CD4-positive, alpha-beta T cell treated with Interferon alpha-2 for 1 hour (primary cell): ENCODE measurements around the gene PDILT.

Experiments
- DNase-seq, 2 donors: peaks; one replicate each; pipeline ENCODE4 v3.0.0-alpha.2; 2020 to 2022

PDILT gene

DNA sequence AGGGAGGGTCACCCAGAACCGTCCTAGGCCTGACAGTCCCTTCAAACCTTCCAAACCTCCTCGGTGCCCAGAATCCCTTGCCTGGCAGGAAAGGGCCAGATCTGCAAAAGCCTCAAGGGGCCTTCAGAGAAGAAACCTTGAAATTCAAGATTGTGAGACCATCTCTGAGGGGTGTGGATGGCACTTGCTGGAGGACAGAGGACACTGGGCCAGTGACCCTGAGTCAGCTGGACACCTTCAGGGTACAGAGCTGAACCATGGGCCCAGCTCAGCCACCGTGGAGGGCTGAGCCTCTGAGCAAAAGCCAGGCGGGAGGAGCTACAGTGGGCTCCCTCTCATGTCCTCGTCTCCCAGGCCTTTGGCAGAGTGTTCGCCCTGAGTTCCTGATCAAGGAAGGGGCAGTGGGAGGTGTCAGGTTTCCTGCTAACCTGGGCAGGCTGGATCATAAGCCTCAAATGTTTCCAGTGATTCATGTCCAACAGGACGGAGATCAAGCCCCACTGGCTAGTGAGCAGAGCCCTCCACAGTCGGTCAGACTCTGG lies 3.0 kb downstream of the PDILT start:
- DNase-seq, result no peak

DNA sequence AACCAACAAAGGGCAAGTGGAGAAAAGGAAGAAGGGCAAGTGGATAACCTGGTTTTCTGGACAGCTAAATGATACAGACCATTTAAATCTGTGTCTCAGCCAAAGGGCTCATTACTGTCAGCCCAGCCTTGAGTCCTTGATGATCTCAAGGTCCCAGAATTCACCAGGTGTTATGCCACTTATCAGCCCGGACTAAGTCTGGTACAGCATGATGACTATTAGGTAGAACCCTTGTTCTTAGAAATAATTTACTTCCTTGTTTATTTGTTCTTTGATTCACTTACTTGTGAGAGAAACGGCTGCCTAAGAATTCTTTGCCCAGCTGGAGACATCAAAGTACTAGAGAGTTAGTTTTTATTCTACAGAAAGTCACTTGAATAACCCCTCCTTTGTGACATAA lies 3.5 kb downstream of the PDILT start:
- DNase-seq, result no peak

DNA sequence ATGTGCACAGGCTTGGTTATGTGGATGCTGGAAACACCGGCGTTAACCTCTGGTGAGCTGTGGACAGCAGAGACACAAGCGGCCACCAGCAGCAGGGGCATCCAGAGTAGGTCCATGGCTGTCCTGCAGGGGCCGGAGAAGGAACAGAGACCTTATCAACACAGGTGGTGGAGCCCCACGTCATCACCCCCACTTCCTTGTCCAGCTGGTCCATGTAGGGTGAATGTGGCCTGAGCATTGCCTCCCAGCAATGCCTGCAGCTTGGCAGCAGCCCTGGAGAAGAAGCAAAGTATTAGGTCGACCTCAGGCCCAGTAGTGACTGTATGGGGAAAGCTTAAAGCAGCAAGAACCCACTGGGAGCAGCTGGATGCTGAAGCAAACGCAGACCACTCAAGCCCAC lies 5.4 kb downstream of the PDILT start:
- DNase-seq, result no peak

DNA sequence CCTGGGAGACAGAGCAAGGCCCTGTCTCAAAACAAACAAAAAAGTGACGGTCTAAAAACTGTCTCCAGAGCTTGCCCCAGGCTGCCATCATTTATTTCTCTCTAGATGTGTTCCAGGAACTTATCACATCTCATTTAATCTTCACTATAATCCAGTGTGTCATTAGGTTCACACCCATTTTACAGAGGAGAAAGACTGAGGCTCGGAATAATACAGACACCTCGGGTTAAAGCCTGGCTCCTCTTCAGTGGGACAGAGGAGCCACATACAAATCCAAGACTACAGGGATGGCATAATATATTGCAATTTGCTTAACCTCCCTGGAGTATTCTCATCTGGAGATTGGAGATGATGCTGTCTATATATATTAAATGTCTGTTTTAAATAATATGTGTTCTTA lies 5.9 kb downstream of the PDILT start:
- no peak for DNase-seq

DNA sequence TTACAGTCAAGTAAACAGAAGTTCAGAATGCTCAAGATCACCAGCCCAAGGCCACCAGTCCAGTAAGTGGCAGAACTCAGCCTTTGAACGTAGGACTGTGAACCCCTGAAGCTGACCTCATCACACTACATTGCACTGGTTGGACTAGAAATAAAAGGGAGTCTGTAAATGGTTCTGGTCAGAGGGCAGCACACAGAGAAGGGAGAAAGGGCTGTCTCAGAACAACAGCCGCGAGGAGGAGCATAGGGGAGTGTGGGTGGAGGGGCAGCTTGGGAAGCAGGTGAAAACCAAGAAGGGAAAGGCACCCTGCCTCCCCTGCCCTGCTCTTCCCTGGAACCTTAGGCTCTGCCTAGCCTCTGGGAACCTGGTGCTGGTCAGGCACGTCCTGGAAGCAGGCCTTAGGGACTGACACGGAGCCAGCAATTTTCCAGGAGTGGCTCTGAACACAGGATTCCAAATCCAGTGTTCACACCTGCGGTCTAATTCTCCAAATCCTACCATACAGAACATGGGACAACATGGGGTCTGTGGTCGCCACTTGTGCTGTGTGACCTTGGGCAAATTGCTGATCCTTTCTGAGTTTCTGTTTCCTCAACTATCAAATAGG lies 7.0 kb downstream of the PDILT start:
- no peak for DNase-seq

DNA sequence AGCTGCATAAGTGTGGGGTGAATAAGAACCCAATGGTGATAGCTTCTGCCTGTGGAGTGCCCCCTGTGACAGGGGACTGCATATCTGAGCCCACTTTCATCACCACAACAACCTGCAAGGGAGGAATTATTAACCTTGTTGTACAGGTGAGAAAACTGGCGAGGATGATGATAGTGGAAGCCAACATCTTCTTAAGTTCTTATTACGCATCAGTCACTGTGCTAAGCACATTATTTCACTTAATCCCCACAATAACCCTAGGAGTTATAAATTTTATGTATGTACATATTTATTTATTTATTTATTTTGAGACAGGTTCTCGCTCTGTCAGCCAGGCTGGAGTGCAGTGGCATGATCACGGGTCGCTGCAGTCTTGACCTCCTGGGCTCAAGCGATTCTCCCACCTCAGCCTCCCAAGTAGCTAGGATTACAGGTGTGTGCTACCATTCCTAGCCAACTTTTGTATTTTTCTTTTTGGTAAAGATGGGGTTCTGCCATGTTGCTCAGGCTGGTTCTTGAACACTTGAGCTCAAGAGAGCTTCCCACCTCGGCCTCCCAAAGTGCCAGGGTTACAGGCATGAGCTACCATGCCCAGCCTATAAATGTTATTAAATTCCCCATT lies 7.6 kb downstream of the PDILT start:
- DNase-seq, result no peak

DNA sequence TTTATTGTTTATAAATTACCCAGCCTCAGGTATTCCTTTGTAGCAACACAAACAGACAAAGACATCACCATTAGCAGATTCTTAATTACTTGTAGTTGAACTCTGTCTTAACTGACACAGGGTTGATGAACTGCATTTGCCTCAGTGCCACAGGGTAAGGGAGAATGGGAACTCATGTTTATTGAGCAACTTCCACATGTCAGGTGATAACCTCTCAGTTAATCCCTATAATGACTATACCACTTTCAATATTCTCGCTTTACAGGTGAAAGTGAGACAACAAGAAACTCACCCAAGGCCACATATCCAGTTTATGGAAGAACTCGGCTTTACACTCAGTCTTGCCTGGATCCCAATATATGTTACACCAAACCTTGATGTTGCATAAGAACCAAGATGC lies 8.6 kb downstream of the PDILT start:
- no peak for DNase-seq

DNA sequence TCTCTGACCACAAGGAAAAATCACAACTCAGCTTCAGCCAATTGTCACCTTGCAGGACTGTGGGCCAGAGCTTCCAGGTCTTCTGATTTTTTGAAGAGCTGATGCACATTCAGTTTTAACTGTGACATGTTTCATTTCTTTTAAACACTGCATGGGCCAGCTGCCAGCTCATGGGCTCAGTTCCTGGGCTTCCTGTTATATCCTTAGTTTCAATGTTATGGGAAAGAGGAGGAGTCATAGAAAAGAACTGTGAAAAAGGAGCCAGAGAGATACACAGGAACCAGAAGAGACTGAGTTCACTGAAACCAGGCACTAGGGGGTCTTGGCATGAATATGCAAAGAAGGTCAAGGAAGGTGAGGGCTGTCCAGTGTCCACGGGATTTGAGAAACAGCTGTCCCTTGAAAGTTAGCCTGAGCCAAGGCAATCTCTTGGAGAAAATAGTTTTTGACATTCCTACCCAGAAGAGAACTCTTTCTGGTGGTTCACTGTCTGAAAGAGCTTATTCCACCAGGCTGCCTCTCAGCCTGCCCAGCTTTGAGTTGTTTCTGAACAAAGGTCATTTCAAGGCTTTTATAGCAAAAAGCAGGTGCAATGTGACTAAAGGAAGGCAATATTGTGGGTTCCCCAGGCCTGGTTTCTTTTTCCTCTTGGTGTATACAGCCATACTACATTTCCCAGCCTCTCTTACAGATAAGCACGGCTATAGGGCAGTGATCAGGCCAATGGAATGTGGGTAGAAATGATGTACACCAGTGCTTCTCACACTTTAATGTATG lies 10.5 kb downstream of the PDILT start:
- DNase-seq, result no peak

DNA sequence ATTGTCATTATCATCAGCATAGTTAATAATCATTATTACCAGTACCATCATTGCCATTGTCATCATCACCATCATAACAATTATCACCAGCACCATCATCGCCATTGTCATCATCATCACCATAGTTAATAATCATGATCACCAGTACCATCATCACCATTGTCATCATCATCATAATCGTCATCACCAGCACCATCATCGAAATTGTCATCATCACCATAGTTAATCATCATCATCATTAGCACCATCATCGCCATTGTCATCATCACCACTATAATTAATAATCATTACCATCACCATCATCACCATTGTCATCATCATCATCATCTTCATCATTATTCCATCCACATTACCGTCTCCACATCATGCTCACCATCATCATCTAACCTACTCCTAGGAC lies 13.5 kb downstream of the PDILT start:
- DNase-seq, result no peak

DNA sequence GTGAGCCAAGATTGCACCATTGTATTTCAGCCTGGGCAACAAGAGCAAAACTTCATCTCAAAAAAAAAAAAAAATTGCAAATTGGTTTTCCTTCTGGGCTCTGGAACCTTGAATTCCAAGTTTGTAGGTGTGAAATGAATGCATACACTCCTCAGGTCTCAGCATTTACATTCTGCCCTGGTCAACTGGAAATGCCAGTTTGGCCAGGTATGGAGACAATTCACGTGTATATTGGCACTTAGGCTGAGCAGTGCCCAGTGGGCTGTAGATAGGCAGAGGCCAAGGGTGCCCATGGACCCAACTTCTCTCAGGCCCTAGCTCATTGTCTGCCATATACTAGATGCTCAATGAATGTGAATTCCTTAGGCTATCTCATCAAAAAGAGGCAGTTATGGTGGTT lies 15.7 kb downstream of the PDILT start:
- DNase-seq, result no peak

DNA sequence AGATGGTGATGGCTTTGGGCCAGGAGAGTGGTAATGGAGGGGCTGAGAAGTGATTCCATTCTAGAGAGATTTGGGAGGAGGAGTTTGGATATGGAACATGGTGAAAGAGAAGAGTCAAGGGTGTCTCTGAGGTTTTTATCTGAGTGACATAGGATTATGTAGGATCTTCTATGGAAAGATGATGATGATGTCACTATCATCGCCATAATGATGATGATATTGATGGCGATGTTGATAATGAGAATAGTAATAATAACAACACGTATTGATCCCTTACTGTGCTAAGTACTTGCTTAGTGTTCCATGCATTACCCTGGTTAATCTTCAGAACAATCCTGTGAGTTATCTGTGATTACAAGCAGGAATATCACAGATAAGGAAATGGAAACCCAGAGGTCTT lies 16.6 kb downstream of the PDILT start:
- no peak for DNase-seq

DNA sequence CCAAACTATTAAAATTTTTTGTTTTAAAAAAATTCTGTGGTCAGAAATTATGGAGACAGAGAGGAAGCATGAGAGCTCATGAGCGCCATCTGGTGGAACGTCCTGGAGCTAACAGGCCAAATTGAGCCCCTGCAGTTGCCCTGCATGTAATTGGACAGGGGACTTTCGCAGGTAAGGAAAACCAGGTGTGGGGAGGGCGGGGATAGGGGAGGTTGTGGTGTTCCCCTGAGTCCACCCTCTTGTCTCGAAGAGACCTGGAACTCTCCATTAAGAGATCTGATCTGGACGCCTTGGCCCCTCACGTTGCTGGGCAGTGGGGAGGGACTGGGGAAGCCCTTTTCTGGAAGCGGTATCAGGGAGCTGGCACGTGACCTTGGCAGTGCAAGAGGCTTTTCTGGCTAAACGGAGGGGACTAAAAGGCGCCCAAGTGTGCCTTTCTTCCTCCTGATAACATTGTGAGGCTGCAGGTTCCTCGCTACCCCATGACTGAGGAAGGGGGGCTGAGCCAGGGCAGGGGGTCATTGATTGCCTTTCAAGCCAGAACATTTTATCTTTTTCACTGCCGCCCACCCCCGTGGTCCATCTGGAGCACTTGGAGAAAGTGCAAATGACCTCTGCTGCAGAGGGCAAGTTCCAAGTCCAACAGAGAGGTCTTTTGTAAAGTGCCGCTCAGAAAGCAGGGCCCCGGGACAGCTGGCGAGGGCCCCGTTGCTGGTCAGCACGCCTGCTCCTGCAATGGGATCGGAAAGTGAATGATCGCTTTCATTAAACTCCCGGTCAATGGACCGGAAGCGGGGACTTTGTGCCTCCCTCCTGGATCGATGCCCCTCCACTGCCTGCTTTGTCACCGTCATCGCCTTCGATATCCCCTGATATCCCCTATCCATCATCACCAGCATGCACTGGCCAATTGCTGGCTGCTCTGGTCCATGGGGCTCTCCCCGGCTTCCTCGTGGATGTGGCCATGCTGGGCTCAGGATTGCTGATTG lies 18.4 kb downstream of the PDILT start:
- DNase-seq, result peak; percentile 17 to 38

DNA sequence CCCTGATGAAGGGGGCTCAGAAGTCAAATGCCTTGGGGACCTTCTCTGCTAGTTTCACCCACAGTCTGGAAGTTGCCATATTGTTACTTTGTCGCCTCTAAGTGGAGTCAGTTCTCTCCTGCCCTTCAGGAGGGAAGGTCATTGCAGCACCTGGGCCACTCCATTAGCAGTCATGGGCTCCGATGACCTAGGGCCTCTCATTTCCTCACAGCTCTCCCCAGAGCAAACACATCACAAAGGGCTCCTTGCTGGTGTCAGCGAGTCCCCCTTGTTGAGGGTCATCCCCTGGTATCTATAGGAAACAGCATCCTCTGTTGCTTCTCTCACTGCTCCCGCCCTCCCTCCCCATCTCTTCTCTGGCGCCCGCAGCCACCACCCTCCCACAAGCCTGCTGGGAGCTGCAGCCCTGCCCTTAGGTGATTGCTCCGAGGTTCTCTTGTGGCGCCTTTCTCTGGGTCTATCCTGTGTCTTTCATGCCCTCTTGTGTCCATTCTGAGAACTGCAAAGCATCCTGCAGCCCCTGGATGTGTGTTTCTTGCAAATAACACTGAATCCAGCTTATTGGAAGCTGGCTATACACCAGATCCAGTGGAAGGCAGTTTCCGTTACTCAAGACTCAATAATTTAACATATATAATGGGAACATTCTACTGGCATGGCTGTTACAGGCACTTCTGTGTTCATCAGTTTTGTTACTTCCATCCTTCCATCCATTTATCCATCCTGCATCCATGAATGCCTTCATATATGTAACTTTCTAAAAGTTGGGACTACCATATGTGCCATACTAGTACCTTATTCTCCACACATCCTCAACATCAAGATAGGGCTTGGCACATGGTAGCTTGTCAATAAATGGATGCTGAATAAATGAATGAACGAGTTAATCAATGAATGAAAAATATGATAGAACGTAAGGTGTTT lies 21.2 kb downstream of the PDILT start:
- DNase-seq, result peak; percentile 23 to 48

DNA sequence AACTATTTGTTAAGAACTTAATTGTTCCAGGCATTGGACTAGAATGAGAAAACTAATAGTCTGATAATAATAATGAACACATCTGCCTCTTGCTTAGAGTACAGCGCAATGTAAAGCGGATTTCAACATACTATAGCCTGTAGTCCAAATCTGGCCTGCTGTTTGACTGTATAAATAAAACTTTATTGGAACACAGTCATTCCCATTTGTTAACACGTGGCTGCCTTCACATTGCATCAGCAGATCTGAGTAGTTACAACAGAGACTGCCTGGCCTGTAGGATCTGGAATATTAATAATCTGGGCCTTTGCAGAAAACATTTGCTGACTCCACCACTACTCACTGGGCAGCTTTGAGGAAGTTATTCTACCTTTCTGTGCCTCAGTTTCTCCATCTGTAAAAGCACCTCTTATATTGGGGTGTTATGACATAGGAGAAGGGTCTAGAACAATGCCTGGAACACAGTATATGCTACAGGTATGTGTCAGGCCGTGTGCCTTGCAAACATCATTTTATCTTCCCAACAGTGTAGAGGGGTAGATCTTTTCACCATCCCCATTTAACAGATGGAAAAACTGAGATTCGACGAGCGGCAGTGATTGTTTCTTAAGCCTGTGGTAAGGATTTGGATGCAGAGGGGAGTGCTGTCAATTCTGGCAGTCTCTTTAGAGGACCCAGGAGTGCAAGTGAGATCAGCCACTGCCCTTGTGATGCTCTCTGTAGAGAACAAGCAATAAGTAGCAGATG lies 22.2 kb downstream of the PDILT start:
- DNase-seq, result no peak

DNA sequence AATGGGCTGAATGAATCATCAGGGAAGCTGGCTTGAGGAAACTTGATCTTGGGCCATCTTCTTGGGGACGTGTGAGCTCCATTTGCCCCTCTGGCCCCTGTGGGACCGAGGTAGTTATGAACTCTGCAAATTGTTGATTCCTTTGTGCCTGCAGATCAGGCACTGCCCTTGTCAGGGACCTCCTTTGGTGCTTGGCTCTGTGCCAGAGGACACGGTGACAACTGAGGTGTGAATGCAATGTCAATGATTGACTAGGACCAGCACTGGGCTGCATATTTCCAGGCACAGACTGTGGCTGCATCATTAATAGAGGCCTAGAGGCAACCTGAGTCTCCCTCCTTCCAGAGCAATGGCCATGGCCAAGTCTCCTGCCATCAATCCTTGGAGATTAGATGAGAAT lies 23.8 kb downstream of the PDILT start:
- DNase-seq, result no peak

DNA sequence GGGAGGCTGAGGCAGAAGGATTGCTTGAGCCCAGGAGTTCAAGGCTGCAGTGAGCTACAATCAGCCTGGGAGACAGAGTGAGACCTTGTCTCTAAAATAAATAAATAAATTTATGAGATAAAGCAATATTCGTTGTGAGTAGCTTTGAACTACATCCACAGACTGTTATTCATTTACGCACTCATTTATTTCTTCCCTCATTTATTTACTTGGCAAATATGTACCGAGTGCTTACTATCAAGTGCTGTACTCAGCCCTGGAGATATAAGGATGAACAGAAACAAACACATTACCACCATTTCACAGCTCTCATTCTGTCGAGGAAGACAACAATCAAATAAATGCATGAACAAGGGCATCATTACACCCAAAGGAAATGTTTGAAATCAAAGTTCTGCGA lies 27.4 kb downstream of the PDILT start:
- no peak for DNase-seq

DNA sequence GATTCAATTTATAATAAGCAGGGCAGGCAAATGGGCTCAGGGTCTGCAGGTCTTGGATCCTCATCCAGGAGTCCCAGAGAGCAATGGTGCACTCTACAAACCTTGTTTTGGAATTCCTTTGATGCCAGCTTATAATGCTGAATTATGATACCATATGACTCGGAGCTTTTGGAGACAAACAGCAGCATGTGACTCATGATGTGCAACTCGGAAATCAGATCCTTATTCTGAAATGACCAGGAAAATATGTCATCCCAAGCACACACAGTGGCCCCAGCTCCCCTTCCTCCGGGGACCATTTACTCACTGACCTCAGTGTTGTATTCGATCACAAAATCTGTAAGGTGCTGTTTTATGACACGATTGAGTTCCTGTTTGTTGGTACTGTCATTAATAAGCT lies 31.8 kb downstream of the PDILT start:
- DNase-seq, result no peak

DNA sequence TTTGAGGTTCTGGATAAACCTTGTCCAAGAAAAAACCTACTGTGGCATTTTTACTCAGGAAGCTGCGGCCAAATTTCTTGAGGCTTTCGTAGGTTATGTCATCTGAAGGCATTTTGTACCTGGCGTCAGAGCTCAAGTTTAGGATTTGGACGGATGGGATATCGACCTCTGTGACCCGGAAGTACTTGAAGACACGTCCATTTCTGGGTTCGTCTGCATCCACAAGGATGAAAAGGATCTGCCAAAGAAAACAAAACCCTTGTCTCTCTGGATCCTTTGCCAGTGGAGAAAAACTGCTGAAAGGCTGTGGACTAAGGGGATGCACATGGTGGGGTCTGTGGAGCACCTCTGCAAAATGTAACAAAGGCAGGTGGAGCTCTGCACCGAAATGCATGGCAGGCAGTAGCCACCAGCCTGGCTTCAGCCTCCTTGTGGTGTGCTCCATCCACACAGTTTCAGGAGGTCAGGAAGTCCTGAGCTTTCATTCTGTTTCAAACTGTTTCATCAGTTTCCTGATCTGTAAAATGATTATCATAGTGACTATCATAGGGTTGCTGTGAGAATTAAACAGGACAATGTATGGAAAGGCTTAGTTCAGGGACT lies 35.0 kb downstream of the PDILT start:
- no peak for DNase-seq

DNA sequence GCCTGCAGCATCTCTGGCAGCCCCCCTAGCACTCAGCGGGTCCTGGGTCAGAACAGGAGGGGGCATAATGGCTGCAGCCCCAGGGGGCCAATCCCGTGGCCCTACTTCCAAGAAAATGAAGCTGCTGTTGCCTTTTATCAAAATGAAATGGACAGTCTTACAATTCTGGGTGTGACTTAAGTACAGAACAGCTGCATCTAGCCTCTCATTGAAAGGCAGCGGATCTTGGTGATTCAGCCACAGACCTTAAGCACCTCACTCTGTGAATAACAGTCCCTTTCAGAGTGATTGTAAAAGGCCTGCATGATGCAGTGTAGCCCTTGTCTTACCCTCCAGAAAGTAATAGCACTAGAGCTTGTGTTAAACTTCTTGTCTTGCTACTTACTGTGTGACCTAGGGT lies 40.5 kb downstream of the PDILT start:
- no peak for DNase-seq

DNA sequence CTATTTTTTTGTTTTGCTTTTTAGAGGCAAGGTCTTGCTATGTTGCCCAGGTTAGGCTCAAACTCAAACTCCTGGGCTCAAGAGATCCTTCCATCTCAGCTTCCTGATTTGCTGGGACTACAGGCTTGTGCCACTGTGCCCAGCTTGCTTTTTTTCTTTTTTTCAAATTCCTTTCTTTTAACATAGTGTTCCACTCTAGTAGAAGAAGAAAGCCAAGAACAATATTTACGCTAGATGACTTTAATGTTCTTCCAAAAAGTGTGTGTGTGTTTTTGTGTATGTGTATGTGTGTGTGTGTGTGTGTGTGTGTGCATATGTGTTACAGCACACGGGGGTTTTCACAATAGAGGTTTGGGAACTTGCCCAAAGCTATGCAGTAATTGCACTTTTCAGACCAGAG lies 41.3 kb downstream of the PDILT start:
- DNase-seq, result no peak

DNA sequence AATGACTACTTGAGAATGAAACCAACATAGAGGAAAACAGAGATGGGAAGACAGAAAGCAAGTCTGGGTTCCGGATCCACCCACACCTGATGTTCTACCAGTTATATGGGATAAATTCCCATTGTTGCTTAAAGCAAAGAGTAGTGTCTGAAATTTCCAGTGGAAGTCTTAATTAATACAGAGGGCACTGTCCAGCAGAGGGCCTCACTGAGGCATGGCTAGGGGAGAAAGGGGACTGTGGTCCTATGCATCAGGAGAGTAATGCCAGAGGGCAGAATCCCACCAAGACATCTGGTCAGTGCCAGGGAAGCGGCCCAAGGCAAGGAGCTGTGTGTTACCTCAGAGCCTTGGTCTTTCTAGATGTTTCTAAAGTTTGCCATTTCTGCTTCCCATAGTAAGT lies 44.5 kb downstream of the PDILT start:
- no peak for DNase-seq
